Upper lobe of right lung (tissue), 1 donor: Measurements from ENCODE around the gene ORC3. TPM values are rescaled to one million over a fixed set of nuclear protein-coding genes. Genes with fewer than 3 reads are reported as not detected.

ENCODE experiments used
- ATAC-seq: fragments of 200-7000 bp; cut with Tn5 transposase; one replicate; pipeline ENCODE4 v1.9.1; 2020; ENCODE audit warnings: mild to moderate bottlenecking, moderate library complexity
- DNase-seq: peaks from one replicate; pipeline ENCODE4 v3.0.0-alpha.2; 2020
- H3K27ac ChIP-seq: fragments of 200-600 bp; one replicate; pipeline ENCODE4 v1.8.0; 2022
- H3K27me3 ChIP-seq: fragments of 200-600 bp; one replicate; pipeline ENCODE4 v1.8.0; 2022; ENCODE audit warnings: mild to moderate bottlenecking
- H3K36me3 ChIP-seq: fragments of 200-600 bp; one replicate; pipeline ENCODE4 v1.8.0; 2022
- H3K4me1 ChIP-seq: fragments of 200-600 bp; one replicate; pipeline ENCODE4 v1.8.0; 2022
- H3K4me3 ChIP-seq: fragments of 200-600 bp; one replicate; pipeline ENCODE4 v1.8.0; 2022; ENCODE audit warnings: mild to moderate bottlenecking
- H3K9me3 ChIP-seq: fragments of 200-600 bp; one replicate; pipeline ENCODE4 v1.8.0; 2022
- CTCF ChIP-seq: fragments of 200-600 bp; IDR thresholded peaks from one replicate; pipeline ENCODE4 v1.8.0; 2022; ENCODE audit warnings: antibody characterized with exemption
- intact Hi-C: fragments of 100-400 bp; cut with DNase I; formaldehyde crosslinking; loops from one replicate; pipeline ENCODE4 v1.11.0; 2022
- total RNA-seq: library from RNA; stranded (reverse); fragmentation: NEBNext Ultra II Directional; extraction: Animal tissue kit (Norgen Biotek cat#: 25700); gene quantifications from one replicate; pipeline ENCODE4 v1.2.1, GENCODE V29; 2021
- donor health status: DM: no; HTN: yes; CAD: no; lungs with severe emphysema.

ORC3 gene
- total RNA-seq, 1 donor from 2014 or later: 16.2 TPM

- TF ChIP-seq CTCF: no peak
- H3K27me3 ChIP-seq: no peaks in the 10 kb centered on the region
- H3K4me1 ChIP-seq: peaks cover 17% of the 10 kb centered on the region
- H3K4me3 ChIP-seq: no peak overlapping the region
- intact Hi-C loops: no loop called here
- ATAC-seq (no peak), DNase-seq (no peak)
- H3K27ac ChIP-seq: no peak overlapping the region
- H3K9me3 ChIP-seq: no peaks in the 10 kb centered on the region
- H3K36me3 ChIP-seq: peaks cover 8% of the 10 kb centered on the region
Observed at GRCh38 chr6:87572021-87572420, 17.9 kb upstream of the ORC3 start.

- Histone ChIP-seq H3K36me3 (peaks cover 8% of the 10 kb centered on the region), H3K27ac (no peak overlapping the region), H3K27me3 (no peaks in the 10 kb centered on the region), H3K4me3 (no peak overlapping the region), H3K4me1 (peaks cover 17% of the 10 kb centered on the region), H3K9me3 (no peaks in the 10 kb centered on the region)
- TF ChIP-seq CTCF: no peak
- ATAC-seq: no peak
- intact Hi-C loops: no loop called here
- no peak for DNase-seq
Observed at GRCh38 chr6:87572883-87573282, 17.1 kb upstream of the ORC3 start.

DNA sequence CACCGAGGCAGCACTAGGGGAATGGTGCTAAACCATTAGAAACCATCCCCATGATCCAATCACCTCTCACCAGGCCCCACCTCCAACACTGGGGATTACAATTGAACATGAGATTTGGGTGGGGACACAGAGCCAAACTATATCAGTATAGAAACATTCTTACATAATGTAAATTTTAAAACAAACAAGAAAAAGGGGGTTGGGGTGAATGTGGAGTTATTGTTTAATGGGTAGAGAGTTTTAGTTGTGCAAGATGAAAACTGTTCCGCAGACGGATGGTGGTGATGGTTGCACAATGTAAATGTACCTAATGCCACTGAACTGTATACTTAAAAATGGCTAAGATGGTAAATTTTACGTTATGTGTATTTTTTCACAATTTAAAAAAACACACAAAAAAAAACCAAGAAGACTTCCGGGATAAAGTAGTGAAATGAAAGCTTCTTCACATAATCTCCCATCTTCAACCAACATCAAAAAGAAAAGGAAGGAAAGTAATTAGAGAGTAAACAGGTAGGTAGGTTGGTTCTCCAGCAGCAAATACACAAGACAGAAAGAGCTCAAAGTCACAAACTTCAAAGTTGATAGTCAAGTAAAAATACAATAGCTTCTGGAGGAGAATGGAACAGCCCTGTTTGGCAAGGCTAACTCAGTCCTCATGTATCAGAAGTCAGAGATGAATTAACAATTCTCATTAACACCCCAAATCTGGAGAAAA, 16.5 kb upstream of the ORC3 start:
- H3K27ac ChIP-seq: no peak overlapping the region

DNA sequence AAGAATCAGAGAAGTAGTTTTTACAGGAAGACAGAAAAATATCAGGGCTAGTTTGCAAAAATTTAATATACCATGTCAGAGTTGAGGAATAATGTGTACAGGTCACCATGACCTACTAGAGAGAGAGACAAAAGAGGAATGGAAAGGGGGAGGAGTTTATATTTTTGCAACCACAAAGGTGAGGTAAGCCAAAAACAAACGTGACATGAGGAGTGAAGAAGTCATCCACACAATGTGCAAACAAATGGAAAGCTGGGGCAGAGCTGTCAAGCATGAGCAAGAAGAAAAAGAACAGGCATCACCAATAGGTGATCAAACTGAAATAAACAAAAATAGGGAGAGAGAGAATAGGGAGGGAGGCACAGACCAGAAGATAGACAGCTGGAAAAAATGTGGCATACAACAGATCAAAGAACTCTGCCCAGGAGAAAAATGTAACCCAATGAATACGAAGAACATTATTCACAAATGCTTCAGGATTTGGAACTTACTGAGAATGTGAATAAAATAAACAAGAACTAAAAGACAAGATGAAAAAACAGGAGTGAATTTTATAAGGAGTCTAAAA, 15.6 kb upstream of the ORC3 start:
- no peak overlapping the region for H3K4me3 ChIP-seq
- no peak for DNase-seq
- TF ChIP-seq CTCF: no peak
- no peak overlapping the region for H3K27ac ChIP-seq
- peak; percentile 43 for ATAC-seq
- intact Hi-C loops: no loop called here
- H3K36me3 ChIP-seq: peaks cover under 1% of the 10 kb centered on the region
- H3K27me3 ChIP-seq: no peaks in the 10 kb centered on the region
- peaks cover 17% of the 10 kb centered on the region for H3K4me1 ChIP-seq
- no peaks in the 10 kb centered on the region for H3K9me3 ChIP-seq

More for the DNA sequence above, 16.5 kb upstream of the ORC3 start:
- ATAC-seq (no peak), DNase-seq (no peak)
- Histone ChIP-seq H3K9me3 (no peaks in the 10 kb centered on the region), H3K4me3 (no peak overlapping the region), H3K4me1 (peaks cover 17% of the 10 kb centered on the region), H3K36me3 (peaks cover 8% of the 10 kb centered on the region), H3K27me3 (no peaks in the 10 kb centered on the region)
- no peak for TF ChIP-seq CTCF
- intact Hi-C loops: no loop called here

- DNase-seq (no peak), ATAC-seq (no peak)
- H3K27me3 ChIP-seq: no peaks in the 10 kb centered on the region
- intact Hi-C loops: no loop called here
- no peak overlapping the region for H3K4me3 ChIP-seq
- H3K4me1 ChIP-seq: peaks cover 17% of the 10 kb centered on the region
- H3K9me3 ChIP-seq: no peaks in the 10 kb centered on the region
- peaks cover 9% of the 10 kb centered on the region for H3K36me3 ChIP-seq
- TF ChIP-seq CTCF: no peak
- no peak overlapping the region for H3K27ac ChIP-seq
Observed at GRCh38 chr6:87575423-87575822, 14.5 kb upstream of the ORC3 start.
